ENCODE results near the gene HLF.

The HLF gene

DNA sequence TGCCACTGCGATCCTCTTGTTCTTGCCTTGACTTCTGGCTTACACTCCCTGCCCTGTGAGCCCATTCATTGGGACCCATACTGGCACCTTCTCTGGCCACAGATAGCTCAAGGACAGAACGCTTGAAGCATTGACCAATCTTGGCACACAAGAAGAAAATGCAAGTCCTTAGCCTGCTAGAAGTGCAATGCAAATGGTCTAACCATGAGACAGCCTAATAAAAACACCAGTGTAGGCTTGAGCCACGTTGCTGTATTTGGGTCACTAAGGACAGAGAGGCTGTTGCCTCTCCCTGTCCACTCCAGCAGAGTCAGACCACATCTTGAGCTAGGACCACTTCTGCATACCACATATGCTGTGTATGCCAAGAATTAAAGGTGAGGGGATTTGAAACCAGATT is 41.2 kb upstream of the HLF start:
- no peaks in the 10 kb centered on the region for H3K9me3 ChIP-seq
- H3K27ac ChIP-seq, result no peak overlapping the region
- no peaks in the 10 kb centered on the region for H3K27me3 ChIP-seq
- H3K36me3 ChIP-seq, result no peaks in the 10 kb centered on the region
- H3K4me3 ChIP-seq (ENCODE audit: low read depth in 1 of 2, low read length in 1 of 2), result no peak overlapping the region
- no peaks in the 10 kb centered on the region for H3K4me1 ChIP-seq (ENCODE audit: control insufficient read depth in 1 of 2, insufficient read depth in 1 of 2, low read depth in 1 of 2, low read length in 1 of 2)
- TF ChIP-seq, protein P1, sequence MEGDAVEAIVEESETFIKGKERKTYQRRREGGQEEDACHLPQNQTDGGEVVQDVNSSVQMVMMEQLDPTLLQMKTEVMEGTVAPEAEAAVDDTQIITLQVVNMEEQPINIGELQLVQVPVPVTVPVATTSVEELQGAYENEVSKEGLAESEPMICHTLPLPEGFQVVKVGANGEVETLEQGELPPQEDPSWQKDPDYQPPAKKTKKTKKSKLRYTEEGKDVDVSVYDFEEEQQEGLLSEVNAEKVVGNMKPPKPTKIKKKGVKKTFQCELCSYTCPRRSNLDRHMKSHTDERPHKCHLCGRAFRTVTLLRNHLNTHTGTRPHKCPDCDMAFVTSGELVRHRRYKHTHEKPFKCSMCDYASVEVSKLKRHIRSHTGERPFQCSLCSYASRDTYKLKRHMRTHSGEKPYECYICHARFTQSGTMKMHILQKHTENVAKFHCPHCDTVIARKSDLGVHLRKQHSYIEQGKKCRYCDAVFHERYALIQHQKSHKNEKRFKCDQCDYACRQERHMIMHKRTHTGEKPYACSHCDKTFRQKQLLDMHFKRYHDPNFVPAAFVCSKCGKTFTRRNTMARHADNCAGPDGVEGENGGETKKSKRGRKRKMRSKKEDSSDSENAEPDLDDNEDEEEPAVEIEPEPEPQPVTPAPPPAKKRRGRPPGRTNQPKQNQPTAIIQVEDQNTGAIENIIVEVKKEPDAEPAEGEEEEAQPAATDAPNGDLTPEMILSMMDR (IDR thresholded peaks at IDR 0.05), result no peak

DNA sequence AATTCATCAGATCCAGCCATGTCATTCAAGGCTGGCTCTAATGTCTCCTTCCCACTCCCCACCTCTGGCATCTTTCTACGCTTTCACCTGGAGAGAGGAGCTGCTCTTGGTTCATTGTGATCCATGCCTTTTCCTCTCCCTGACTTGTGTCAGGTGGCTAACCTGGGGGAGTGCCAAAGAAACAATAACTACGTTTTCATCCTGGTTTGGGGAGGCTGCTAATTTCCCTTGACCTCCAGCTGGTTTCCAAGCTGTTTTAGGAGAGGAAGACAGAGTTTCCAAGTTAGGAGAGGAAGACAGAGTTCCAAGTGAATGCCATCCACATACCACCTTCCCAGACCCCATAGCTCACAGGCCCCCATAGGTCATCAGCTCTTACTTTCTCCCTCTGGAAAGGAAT is 40.0 kb upstream of the HLF start:
- Histone ChIP-seq H3K4me3 (ENCODE audit: low read depth in 1 of 2, low read length in 1 of 2) (no peak overlapping the region), H3K36me3 (no peaks in the 10 kb centered on the region), H3K27me3 (no peaks in the 10 kb centered on the region), H3K27ac (no peak overlapping the region), H3K4me1 (ENCODE audit: control insufficient read depth in 1 of 2, insufficient read depth in 1 of 2, low read depth in 1 of 2, low read length in 1 of 2) (no peaks in the 10 kb centered on the region), H3K9me3 (no peaks in the 10 kb centered on the region)
- TF ChIP-seq, protein P1 (IDR thresholded peaks at IDR 0.05), result no peak

GRCh38 chr17:55225237-55225636 is 39.5 kb upstream of the HLF start:
- no peaks in the 10 kb centered on the region for H3K4me1 ChIP-seq (ENCODE audit: control insufficient read depth in 1 of 2, insufficient read depth in 1 of 2, low read depth in 1 of 2, low read length in 1 of 2)
- no peaks in the 10 kb centered on the region for H3K27me3 ChIP-seq
- no peak overlapping the region for H3K4me3 ChIP-seq (ENCODE audit: low read depth in 1 of 2, low read length in 1 of 2)
- TF ChIP-seq, protein P1 (IDR thresholded peaks at IDR 0.05), result no peak
- H3K36me3 ChIP-seq, result no peaks in the 10 kb centered on the region
- H3K9me3 ChIP-seq, result no peaks in the 10 kb centered on the region
- H3K27ac ChIP-seq, result no peak overlapping the region

DNA sequence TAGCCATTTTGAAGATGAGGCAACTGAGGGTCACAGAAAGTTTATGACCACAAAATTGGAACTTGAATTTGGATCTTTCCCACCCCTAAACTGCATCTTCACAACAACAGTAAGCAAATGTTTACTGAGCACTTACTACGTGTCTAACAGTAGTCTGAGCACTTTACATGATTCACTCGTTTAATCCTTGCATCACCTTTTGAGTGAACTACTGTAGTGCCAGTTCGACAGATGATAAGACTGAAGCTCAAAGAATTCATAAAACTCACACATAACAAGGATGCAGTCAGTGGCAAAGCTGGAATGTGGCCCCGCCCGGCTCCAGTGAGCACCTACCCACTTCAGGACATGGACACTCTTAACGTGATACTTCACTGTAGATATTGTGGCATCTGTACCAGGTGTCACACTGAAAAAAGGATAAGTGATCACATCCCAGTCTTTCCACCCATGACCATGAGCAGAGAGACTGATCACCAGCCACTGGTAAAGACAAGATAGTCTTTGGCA is 36.0 kb upstream of the HLF start:
- Histone ChIP-seq H3K27me3 (no peaks in the 10 kb centered on the region), H3K4me3 (ENCODE audit: low read depth in 1 of 2, low read length in 1 of 2) (no peak overlapping the region), H3K9me3 (no peaks in the 10 kb centered on the region), H3K27ac (no peak overlapping the region), H3K4me1 (ENCODE audit: control insufficient read depth in 1 of 2, insufficient read depth in 1 of 2, low read depth in 1 of 2, low read length in 1 of 2) (no peaks in the 10 kb centered on the region), H3K36me3 (no peaks in the 10 kb centered on the region)
- TF ChIP-seq, protein P1 (IDR thresholded peaks at IDR 0.05), result no peak

DNA sequence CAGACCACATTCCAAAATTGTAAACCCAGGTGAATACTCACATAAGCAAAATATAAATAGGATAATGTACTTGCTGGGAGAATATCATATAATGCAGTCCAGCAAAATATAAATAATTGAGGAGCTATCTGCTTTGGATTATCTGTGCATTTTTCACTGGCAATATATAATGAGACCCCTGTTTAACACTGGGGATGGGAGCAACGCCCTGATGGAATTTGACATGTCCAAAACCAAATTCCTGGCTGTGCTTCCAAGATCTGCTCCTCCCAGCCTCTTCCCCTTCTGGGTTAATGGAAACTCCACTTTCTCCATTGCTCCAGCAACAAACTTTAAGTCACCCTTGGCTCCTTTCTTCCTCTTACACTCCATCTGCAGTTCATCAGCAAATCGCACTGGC is 35.5 kb upstream of the HLF start:
- Histone ChIP-seq H3K4me1 (ENCODE audit: control insufficient read depth in 1 of 2, insufficient read depth in 1 of 2, low read depth in 1 of 2, low read length in 1 of 2) (no peaks in the 10 kb centered on the region), H3K27ac (no peak overlapping the region), H3K36me3 (no peaks in the 10 kb centered on the region), H3K27me3 (no peaks in the 10 kb centered on the region), H3K9me3 (no peaks in the 10 kb centered on the region), H3K4me3 (ENCODE audit: low read depth in 1 of 2, low read length in 1 of 2) (no peak overlapping the region)
- TF ChIP-seq, protein P1 (IDR thresholded peaks at IDR 0.05), result no peak

GRCh38 chr17:55230716-55231115 is 34.0 kb upstream of the HLF start:
- Histone ChIP-seq H3K36me3 (no peaks in the 10 kb centered on the region), H3K4me3 (ENCODE audit: low read depth in 1 of 2, low read length in 1 of 2) (no peak overlapping the region), H3K9me3 (no peaks in the 10 kb centered on the region), H3K27me3 (peaks cover under 1% of the 10 kb centered on the region), H3K27ac (no peak overlapping the region), H3K4me1 (ENCODE audit: control insufficient read depth in 1 of 2, insufficient read depth in 1 of 2, low read depth in 1 of 2, low read length in 1 of 2) (no peaks in the 10 kb centered on the region)
- TF ChIP-seq, protein P1 (IDR thresholded peaks at IDR 0.05), result no peak
